Esophagus squamous epithelium (tissue), 5 donors: ENCODE measurements around the gene GTF2F1. TPM values are rescaled to one million over a fixed set of nuclear protein-coding genes. Genes with fewer than 3 reads are reported as not detected.

ENCODE experiments used
- DNase-seq: peaks from one replicate; lab custom pipeline; 2025; lab: John Stamatoyannopoulos, UW
- H3K27ac ChIP-seq, 4 donors: fragments of 200-600 bp; sonication (generic); one replicate each; pipeline ENCODE4 v1.5.1; 2016 to 2019; ENCODE audit warnings: mild to moderate bottlenecking in 1 of 4
- H3K27me3 ChIP-seq, 4 donors: fragments of 200-600 bp; sonication (generic); 1 replicate in 3 of 4; 2 replicates in 1 of 4; pipeline versions ENCODE4 v1.5.1 to v1.6.0; 2017 to 2021; ENCODE audit warnings: antibody characterized with exemption in 1 of 4
- H3K36me3 ChIP-seq, 3 donors: fragments of 200-600 bp; sonication (generic); one replicate each; pipeline ENCODE4 v1.5.1; 2016 to 2019
- H3K4me1 ChIP-seq, 3 donors: fragments of 200-600 bp; sonication (generic); one replicate each; pipeline ENCODE4 v1.5.1; 2017 to 2019
- H3K4me3 ChIP-seq, 4 donors: fragments of 200-600 bp; sonication (generic); 1 replicate in 3 of 4; 2 replicates in 1 of 4; pipeline ENCODE4 v1.5.1; 2016 to 2019; ENCODE audit warnings: mild to moderate bottlenecking in 2 of 4, moderate library complexity in 1 of 4
- H3K9me3 ChIP-seq, 3 donors: fragments of 200-600 bp; sonication (generic); one replicate each; pipeline ENCODE4 v1.5.1; 2016 to 2019
- CTCF ChIP-seq, 6 experiments: fragments of 450-650 bp in 4 of 6; fragments of 200-600 bp in 2 of 6; sonication (generic) in 2 of 6; IDR thresholded peaks; one replicate each; pipeline ENCODE4 v1.5.1; 2016 to 2019; ENCODE audit warnings: antibody characterized with exemption in 6 of 6, mild to moderate bottlenecking in 4 of 6, moderate library complexity in 4 of 6
- POLR2A ChIP-seq, 4 donors: fragments of 450-650 bp; IDR thresholded peaks; one replicate each; pipeline ENCODE4 v1.6.1; 2017; ENCODE audit warnings: antibody characterized with exemption in 4 of 4, mild to moderate bottlenecking in 4 of 4, moderate library complexity in 3 of 4
- WGBS, 2 donors: methylation state at CpG; one replicate each; pipeline ENCODE4 v1.1.5; 2018; 5-methylcytosine and 5-hydroxymethylcytosine counted together
- intact Hi-C: fragments of 100-400 bp; cut with DNase I; formaldehyde crosslinking; loops from one replicate; pipeline ENCODE4 v1.15.0; 2022
- total RNA-seq, 4 donors: library from RNA; depleted of rRNA; stranded (reverse); fragments of >200 nt; gene quantifications; one replicate each; pipeline ENCODE4 v1.1.0, GENCODE V29; 2016
- donor health status: DM: yes; HTN: yes; CAD: no.

Gene GTF2F1
- total RNA-seq, 4 donors from 2014 or later, result 28.0 to 51.3 (median 43.5) TPM

DNA sequence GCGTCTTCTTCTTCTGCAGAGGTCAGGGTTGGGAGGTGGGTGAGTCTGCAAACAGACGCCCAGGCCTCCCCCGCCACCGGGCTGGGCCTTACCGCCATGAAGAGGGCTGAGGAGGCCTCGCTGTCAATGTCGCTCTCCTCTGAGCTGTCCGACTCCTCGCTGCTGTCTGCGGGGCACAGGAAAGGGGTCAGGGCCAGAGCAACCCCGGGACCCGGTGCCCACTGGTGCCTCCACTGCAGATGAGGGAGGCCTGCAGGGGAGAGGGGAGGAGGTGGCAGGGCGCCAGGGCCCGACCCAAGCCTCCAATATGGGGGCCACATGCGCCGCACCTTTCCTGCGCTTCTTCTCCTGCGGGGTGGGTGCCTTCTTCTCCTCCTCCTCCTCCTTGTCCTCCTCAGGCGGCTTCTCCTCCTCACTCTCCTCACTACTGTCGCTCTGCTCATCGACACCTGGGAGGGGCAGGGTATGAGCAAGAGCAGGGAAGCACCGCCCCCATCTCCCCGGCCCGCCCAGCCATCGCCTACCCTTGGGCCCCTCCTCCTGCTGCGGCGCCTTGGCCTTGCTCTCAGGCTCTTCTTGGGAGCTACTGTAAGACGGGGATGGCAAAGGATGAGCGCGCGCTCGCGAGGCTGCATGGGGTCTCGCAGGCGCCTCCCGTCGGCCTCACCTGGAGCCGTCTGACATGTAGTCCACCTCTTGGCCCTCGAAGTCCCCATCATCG is 11.8 kb downstream of the GTF2F1 start:
- no peaks in the 10 kb centered on the region for H3K27me3 ChIP-seq
- H3K9me3 ChIP-seq, result no peaks in the 10 kb centered on the region
- TF ChIP-seq POLR2A (IDR thresholded peaks at IDR 0.05) (no peak), CTCF (IDR thresholded peaks at IDR 0.05) (no peak)
- 90 to 96% methylated on average over 24 to 28 of the region's 40 CpGs for WGBS, 2 donors
- H3K36me3 ChIP-seq, result peaks cover 45 to 82% (median 49%) of the 10 kb centered on the region in 3 donors
- H3K4me3 ChIP-seq, result no peak overlapping the region
- DNase-seq, result no peak
- peaks cover 0 to 18% (median 0%) of the 10 kb centered on the region in 3 donors for H3K4me1 ChIP-seq
- intact Hi-C loops, result no loop called here
- H3K27ac ChIP-seq, result no peak overlapping the region

- Histone ChIP-seq H3K4me3 (no peak overlapping the region), H3K27ac (no peak overlapping the region), H3K9me3 (no peaks in the 10 kb centered on the region), H3K36me3 (peaks cover 37 to 80% (median 40%) of the 10 kb centered on the region in 3 donors), H3K4me1 (peaks cover 0 to 21% (median 0%) of the 10 kb centered on the region in 3 donors), H3K27me3 (no peaks in the 10 kb centered on the region)
- TF ChIP-seq POLR2A (IDR thresholded peaks at IDR 0.05), result no peak
- TF ChIP-seq CTCF (IDR thresholded peaks at IDR 0.05), result no peak
- no peak for DNase-seq
- intact Hi-C loops, result no loop called here
- 94 to 100% methylated on average over 2 to 3 of the region's 3 CpGs for WGBS, 2 donors
Observed at GRCh38 chr19:6379744-6380143, 13.2 kb downstream of the GTF2F1 start.

- Histone ChIP-seq H3K27me3 (no peaks in the 10 kb centered on the region), H3K36me3 (peaks cover 32 to 74% (median 32%) of the 10 kb centered on the region in 3 donors), H3K9me3 (no peaks in the 10 kb centered on the region), H3K4me1 (peaks cover 7 to 32% (median 7%) of the 10 kb centered on the region in 3 donors), H3K4me3 (no peak overlapping the region), H3K27ac (peak overlapping the region in 1 of 4 donors; percentile 50)
- intact Hi-C loops, result no loop called here
- 69 to 77% methylated on average over 3 to 6 of the region's 9 CpGs for WGBS, 2 donors
- DNase-seq, result no peak
- TF ChIP-seq CTCF (IDR thresholded peaks at IDR 0.05) (no peak), POLR2A (IDR thresholded peaks at IDR 0.05) (no peak)
Observed at GRCh38 chr19:6378486-6378885, 14.5 kb downstream of the GTF2F1 start.

DNA sequence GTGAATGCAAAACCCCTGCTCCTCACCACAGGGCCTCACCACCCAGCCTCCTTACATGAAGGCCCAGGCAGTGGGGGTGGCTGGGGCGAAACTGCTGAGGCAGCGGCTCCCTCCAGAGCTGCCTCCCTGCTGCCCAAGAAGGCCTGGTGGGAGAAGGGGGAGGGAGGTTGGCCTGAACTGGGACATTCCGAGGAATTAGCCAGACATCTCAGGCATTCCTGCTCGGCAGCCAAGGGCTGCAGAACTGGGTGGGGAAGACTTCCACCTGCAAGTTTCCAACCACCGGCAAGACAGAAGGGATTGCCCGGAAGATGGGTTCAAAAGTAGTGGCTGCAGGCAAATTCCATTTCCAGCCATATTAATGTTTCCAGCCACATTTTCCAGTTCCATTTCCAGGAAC is 14.9 kb downstream of the GTF2F1 start:
- intact Hi-C loops, result no loop called here
- no peaks in the 10 kb centered on the region for H3K27me3 ChIP-seq
- DNase-seq, result no peak
- WGBS, 2 donors, result 36 to 40% methylated on average over 3 to 6 of the region's 6 CpGs
- no peaks in the 10 kb centered on the region for H3K9me3 ChIP-seq
- peaks cover 8 to 34% (median 8%) of the 10 kb centered on the region in 3 donors for H3K4me1 ChIP-seq
- H3K36me3 ChIP-seq, result peaks cover 27 to 69% (median 28%) of the 10 kb centered on the region in 3 donors
- no peak overlapping the region for H3K4me3 ChIP-seq
- TF ChIP-seq CTCF (IDR thresholded peaks at IDR 0.05) (no peak), POLR2A (IDR thresholded peaks at IDR 0.05) (no peak)
- peak overlapping the region in 1 of 4 donors; percentile 50 for H3K27ac ChIP-seq

DNA sequence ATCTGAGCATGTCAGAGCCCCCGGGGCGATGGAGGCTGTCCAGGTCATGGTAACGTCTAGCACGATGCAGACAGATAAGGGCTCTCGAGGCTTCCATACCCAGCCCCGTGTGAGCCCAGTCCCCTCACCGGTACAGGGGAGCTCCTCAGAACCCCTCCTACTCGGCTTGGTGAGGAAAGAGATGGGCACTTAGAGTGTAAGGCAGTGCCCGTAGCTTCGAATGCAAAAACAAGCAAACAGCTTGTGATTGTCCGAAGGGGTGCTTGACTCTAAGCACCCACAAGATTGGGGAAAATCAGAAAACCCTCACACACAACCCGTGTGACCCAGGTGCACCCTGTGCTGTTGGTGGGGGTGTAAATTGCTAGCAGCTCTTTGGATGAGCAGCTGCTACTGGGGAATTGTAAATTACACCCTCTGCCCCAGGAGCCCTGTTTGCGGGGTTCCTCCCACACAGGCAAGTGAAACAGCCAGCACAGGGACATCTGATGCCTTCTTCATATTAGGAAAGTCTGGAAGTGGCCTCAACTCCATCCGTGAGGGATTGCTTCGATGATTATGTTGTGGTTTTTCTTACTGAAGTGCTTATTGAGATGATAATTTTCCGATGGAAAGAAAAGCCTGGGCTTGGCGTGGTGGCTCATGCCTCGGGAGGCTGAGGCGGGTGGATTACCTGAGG is 16.3 kb downstream of the GTF2F1 start:
- Histone ChIP-seq H3K27ac (peak overlapping the region in 2 of 4 donors; percentile 9 to 17), H3K4me3 (no peak overlapping the region), H3K9me3 (no peaks in the 10 kb centered on the region), H3K36me3 (peaks cover 20 to 55% (median 23%) of the 10 kb centered on the region in 3 donors), H3K4me1 (peaks cover 8 to 41% (median 12%) of the 10 kb centered on the region in 3 donors), H3K27me3 (no peaks in the 10 kb centered on the region)
- intact Hi-C loops, result no loop called here
- no peak for DNase-seq
- TF ChIP-seq POLR2A (IDR thresholded peaks at IDR 0.05), result no peak
- no peak for TF ChIP-seq CTCF (IDR thresholded peaks at IDR 0.05)
- 49 to 73% methylated on average over 7 to 19 of the region's 19 CpGs for WGBS, 2 donors
